AG04450 (cell line): ENCODE measurements around the gene ABI3BP. TPM values are rescaled to one million over a fixed set of nuclear protein-coding genes. Genes with fewer than 3 reads are reported as not detected.

ENCODE experiments used
- CTCF ChIA-PET: fragments of 300-600, 350-600 bp; formaldehyde crosslinking; extraction: SDS; loops from one replicate; lab custom pipeline; 2022; ENCODE audit warnings: antibody characterized with exemption, inconsistent platforms; lab: Charles Lee
- POLR2A ChIA-PET: fragments of 350-600 bp; formaldehyde crosslinking; extraction: SDS; loops from one replicate; lab custom pipeline; 2021; ENCODE audit warnings: antibody characterized with exemption, inconsistent platforms; lab: Yijun Ruan, JAX
- DNase-seq: peaks from one replicate; pipeline ENCODE4 v3.0.0-alpha.2; 2011; ENCODE audit warnings: low read depth, low spot score
- H3K27ac ChIP-seq: one replicate; pipeline ENCODE4 v1.5.1; 2012; ENCODE audit warnings: low read depth, low read length, control low read depth
- H3K27me3 ChIP-seq: one replicate; pipeline ENCODE4 v1.6.0; 2012; ENCODE audit warnings: low read length; ENCODE audit not compliant: control insufficient read depth, insufficient read depth
- H3K4me3 ChIP-seq: 2 replicates; pipeline ENCODE4 v1.5.1; 2011; ENCODE audit warnings: mild to moderate bottlenecking, low read depth, low read length, control low read depth
- H3K9me3 ChIP-seq: 2 replicates; pipeline ENCODE4 v1.5.1; 2012; ENCODE audit warnings: low read length; ENCODE audit not compliant: control insufficient read depth, insufficient read depth
- CTCF ChIP-seq: IDR thresholded peaks from 2 replicates; pipeline ENCODE4 v1.5.1; 2011; ENCODE audit warnings: low read depth, low read length, control low read depth, inconsistent platforms
- polyA plus RNA-seq: library from polyadenylated mRNA; depleted of rRNA; stranded (reverse); fragments of >200 nt; gene quantifications from 2 replicates; pipeline ENCODE4 v1.2.3, GENCODE V29; 2011

Gene ABI3BP
- polyA plus RNA-seq, 1 experiment, result 5.3 TPM

- ChIA-PET POLR2A (no interaction called here), CTCF (interaction anchor here (0.7 kb wide), 1 partner anchor 27 kb away, joined by 3 read pairs; no protein-coding TSS in a partner anchor)
- no peak for TF ChIP-seq CTCF
- no peak overlapping the region for H3K27ac ChIP-seq
- H3K9me3 ChIP-seq, result no peaks in the 10 kb centered on the region
- H3K4me3 ChIP-seq, result no peak overlapping the region
- no peaks in the 10 kb centered on the region for H3K27me3 ChIP-seq
- no peak for DNase-seq
Observed at GRCh38 chr3:100976611-100977010, 16.6 kb downstream of the ABI3BP start.

GRCh38 chr3:100975714-100976113 lies 17.5 kb downstream of the ABI3BP start:
- H3K27ac ChIP-seq, result no peak overlapping the region
- H3K4me3 ChIP-seq, result no peak overlapping the region
- ChIA-PET CTCF (no interaction called here), POLR2A (no interaction called here)
- no peak for DNase-seq
- TF ChIP-seq CTCF, result no peak
- H3K27me3 ChIP-seq, result no peaks in the 10 kb centered on the region
- no peaks in the 10 kb centered on the region for H3K9me3 ChIP-seq

GRCh38 chr3:100973594-100973993 lies 19.6 kb downstream of the ABI3BP start:
- no peak for TF ChIP-seq CTCF

GRCh38 chr3:100972867-100973266 lies 20.4 kb downstream of the ABI3BP start:
- Histone ChIP-seq H3K27me3 (no peaks in the 10 kb centered on the region), H3K4me3 (no peak overlapping the region), H3K27ac (no peak overlapping the region), H3K9me3 (no peaks in the 10 kb centered on the region)
- POLR2A ChIA-PET, result no interaction called here
- CTCF ChIA-PET, result no interaction called here
- TF ChIP-seq CTCF, result no peak
- DNase-seq, result no peak

More at GRCh38 chr3:100973594-100973993, 19.6 kb downstream of the ABI3BP start:
- Histone ChIP-seq H3K27me3 (no peaks in the 10 kb centered on the region), H3K4me3 (no peak overlapping the region), H3K27ac (no peak overlapping the region), H3K9me3 (no peaks in the 10 kb centered on the region)
- POLR2A ChIA-PET, result no interaction called here
- DNase-seq, result no peak
- CTCF ChIA-PET, result no interaction called here

GRCh38 chr3:100972301-100972844 lies 20.8 kb downstream of the ABI3BP start:
- Histone ChIP-seq H3K9me3 (no peaks in the 10 kb centered on the region), H3K4me3 (no peak overlapping the region), H3K27ac (no peak overlapping the region), H3K27me3 (no peaks in the 10 kb centered on the region)
- DNase-seq, result no peak
- ChIA-PET POLR2A (no interaction called here), CTCF (no interaction called here)
- TF ChIP-seq CTCF, result no peak
